Ovary (tissue), 9 donors: ENCODE results near the gene ADAMTS14. TPM values are rescaled to one million over a fixed set of nuclear protein-coding genes. Genes with fewer than 3 reads are reported as not detected.

ENCODE experiments used
- DNase-seq, 5 donors: peaks; one replicate each; pipeline ENCODE4 v3.0.0-alpha.2; 2019 to 2020
- H3K27ac ChIP-seq, 2 donors: fragments of 200-600 bp; one replicate each; pipeline versions ENCODE4 v1.5.1 to v1.8.0; 2019 to 2022
- H3K27me3 ChIP-seq: fragments of 200-600 bp; one replicate; pipeline ENCODE4 v1.8.0; 2022
- H3K36me3 ChIP-seq: fragments of 200-600 bp; sonication (generic); one replicate; pipeline ENCODE4 v1.5.1; 2019
- H3K4me1 ChIP-seq: one replicate; pipeline ENCODE4 v1.8.1; 2013; ENCODE audit warnings: mild to moderate bottlenecking, moderate library complexity; ENCODE audit not compliant: insufficient read depth
- H3K4me3 ChIP-seq: fragments of 200-600 bp; sonication (generic); one replicate; pipeline ENCODE4 v1.5.1; 2017
- H3K9me3 ChIP-seq, 2 donors: fragments of 200-600 bp in 1 of 2; sonication (generic) in 1 of 2; one replicate each; pipeline versions ENCODE4 v1.5.1 to v1.8.1; 2013 to 2019; ENCODE audit warnings: mild to moderate bottlenecking in 1 of 2, moderate library complexity in 1 of 2
- CTCF ChIP-seq, 3 donors: fragments of 450-650 bp in 2 of 3; fragments of 200-600 bp in 1 of 3; IDR thresholded peaks; one replicate each; pipeline versions ENCODE4 v1.5.1 to v1.8.0; 2016 to 2022; ENCODE audit warnings: antibody characterized with exemption in 3 of 3, mild to moderate bottlenecking in 1 of 3
- EP300 ChIP-seq: sonication (generic); formaldehyde crosslinking; IDR thresholded peaks from one replicate; pipeline ENCODE4 v1.6.1; 2017; ENCODE audit warnings: antibody characterized with exemption
- POLR2A ChIP-seq: fragments of 450-650 bp; IDR thresholded peaks from one replicate; pipeline ENCODE4 v1.6.1; 2017; ENCODE audit warnings: antibody characterized with exemption, mild to moderate bottlenecking, moderate library complexity
- WGBS, 3 donors: extraction: QIAGEN DNeasy Blood & Tissue Kit in 1 of 3; methylation state at CpG; one replicate each; pipeline versions ENCODE4 v1.1.5 to v1.1.7; 2013 to 2017; 5-methylcytosine and 5-hydroxymethylcytosine counted together
- intact Hi-C, 4 donors: fragments of 100-400 bp; cut with DNase I; formaldehyde crosslinking; loops; one replicate each; pipeline versions ENCODE4 v1.11.0 to v1.15.1; 2022 to 2023
- polyA plus RNA-seq, 2 donors: library from polyadenylated mRNA; stranded (reverse); fragments of 200-250 nt in 1 of 2; fragments of 350-450 nt in 1 of 2; fragmentation: Illumina TruSeq in 1 of 2; extraction: RNeasy Lipid Tissue Mini Kit (QIAGEN cat#74804) in 1 of 2; gene quantifications; one replicate each; pipeline ENCODE4 v1.2.3, GENCODE V29; 2013 to 2014
- total RNA-seq, 7 donors: library from RNA; depleted of rRNA in 2 of 7; stranded (reverse); fragments of >200 nt in 2 of 7; fragmentation: NEBNext Ultra II Directional in 3 of 7; extraction: Animal tissue kit (Norgen Biotek cat#: 25700) in 3 of 7; gene quantifications; one replicate each; pipeline versions ENCODE4 v1.1.0 to v1.2.4, GENCODE V29; 2016 to 2023
- donor health status: DM: no; HTN: no; CAD: no; lungs with moderate emphysema.
- donor health status: DM: no; HTN: no; CAD: no.
- donor health status: Bipolar disorder and iron deficiency.
- donor health status: DM: yes; HTN: yes; CAD: no.
- donor health status: DM: no; HTN: no; CAD: no.
- donor health status: DM: yes; HTN: yes; CAD: no.

ADAMTS14 gene
- total and polyA plus RNA-seq, 9 donors, result 0.07 to 0.75 (median 0.14) TPM; not detected in 3

- Histone ChIP-seq H3K9me3 (no peaks in the 10 kb centered on the region), H3K27ac (no peak overlapping the region), H3K27me3 (no peaks in the 10 kb centered on the region), H3K4me3 (no peak overlapping the region), H3K36me3 (no peaks in the 10 kb centered on the region), H3K4me1 (peaks cover 2% of the 10 kb centered on the region)
- no peak for TF ChIP-seq CTCF (IDR thresholded peaks at IDR 0.05)
- TF ChIP-seq EP300, result no peak
- TF ChIP-seq POLR2A, result no peak
- WGBS, 3 donors, result 96 to 100% (median 100%) methylated on average over 1 of the region's 1 CpG
- intact Hi-C loops, result no loop called here
- no peak for DNase-seq
These were observed 60.7 kb downstream of the ADAMTS14 start for GRCh38 chr10:70733051-70733450.

- Histone ChIP-seq H3K9me3 (no peaks in the 10 kb centered on the region), H3K4me3 (no peak overlapping the region), H3K27me3 (no peaks in the 10 kb centered on the region), H3K27ac (no peak overlapping the region), H3K4me1 (no peaks in the 10 kb centered on the region), H3K36me3 (no peaks in the 10 kb centered on the region)
- TF ChIP-seq EP300, result no peak
- DNase-seq, result no peak
- intact Hi-C loops, result no loop called here
- WGBS, 3 donors, result 61 to 90% (median 75%) methylated on average over 3 of the region's 3 CpGs
These were observed 62.9 kb downstream of the ADAMTS14 start for GRCh38 chr10:70735161-70735560.

- Histone ChIP-seq H3K27me3 (no peaks in the 10 kb centered on the region), H3K27ac (no peak overlapping the region), H3K4me3 (no peak overlapping the region), H3K9me3 (no peaks in the 10 kb centered on the region), H3K4me1 (no peaks in the 10 kb centered on the region), H3K36me3 (no peaks in the 10 kb centered on the region)
- DNase-seq, result no peak
- TF ChIP-seq EP300, result no peak
- TF ChIP-seq CTCF (IDR thresholded peaks at IDR 0.05), result no peak
- TF ChIP-seq POLR2A, result no peak
- WGBS, 3 donors, result 95 to 100% (median 97%) methylated on average over 3 of the region's 3 CpGs
- intact Hi-C loops, result no loop called here
These were observed 64.2 kb downstream of the ADAMTS14 start for GRCh38 chr10:70736525-70736924.

GRCh38 chr10:70737250-70737649, 64.9 kb downstream of the ADAMTS14 start:
- intact Hi-C loops, result no loop called here
- no peak for DNase-seq
- Histone ChIP-seq H3K4me1 (peaks cover 2% of the 10 kb centered on the region), H3K27me3 (no peaks in the 10 kb centered on the region), H3K9me3 (no peaks in the 10 kb centered on the region), H3K4me3 (no peak overlapping the region), H3K27ac (no peak overlapping the region), H3K36me3 (no peaks in the 10 kb centered on the region)
- WGBS, 3 donors, result 72 to 77% (median 76%) methylated on average over 6 of the region's 6 CpGs
- TF ChIP-seq POLR2A (no peak), EP300 (no peak), CTCF (IDR thresholded peaks at IDR 0.05) (no peak)

- no peak for DNase-seq
- Histone ChIP-seq H3K27me3 (no peaks in the 10 kb centered on the region), H3K36me3 (no peaks in the 10 kb centered on the region), H3K4me1 (peaks cover 5% of the 10 kb centered on the region), H3K9me3 (no peaks in the 10 kb centered on the region), H3K27ac (no peak overlapping the region), H3K4me3 (no peak overlapping the region)
- 85 to 90% (median 89%) methylated on average over 3 of the region's 3 CpGs for WGBS, 3 donors
- intact Hi-C loops, result no loop called here
- TF ChIP-seq CTCF (IDR thresholded peaks at IDR 0.05) (no peak), EP300 (no peak), POLR2A (no peak)
These were observed 65.9 kb downstream of the ADAMTS14 start for GRCh38 chr10:70738006-70738760.
